ENCODE measurements around the gene ST7. TPM values are rescaled to one million over a fixed set of nuclear protein-coding genes. Genes with fewer than 3 reads are reported as not detected.

The ST7 gene
- total and polyA plus RNA-seq, 2 of the 13 experiments (the other 11 are each of a cell fraction or from before 2014, with no cell fraction given): 17.3 to 23.5 TPM

GRCh38 chr7:116948934-116949333 lies 4.4 kb upstream of the ST7 start:
- Histone ChIP-seq H3K4me1 (ENCODE audit: insufficient read depth, low read length) (peaks cover 13% of the 10 kb centered on the region), H3K27me3 (ENCODE audit: control insufficient read depth in 1 of 2, insufficient read depth in 2 of 2, low read length in 2 of 2) (no peaks in the 10 kb centered on the region), H3K27ac (ENCODE audit: extremely low read length, insufficient read depth, low read length) (no peak overlapping the region), H2AFZ (ENCODE audit: low read length) (no peak overlapping the region), H3K4me3 (replicated peaks in 1 of 3; ENCODE audit: insufficient read depth in 1 of 3, low read depth in 2 of 3, low read length in 3 of 3) (no peak overlapping the region), H3K79me2 (ENCODE audit: insufficient read depth, low read length) (no peaks in the 10 kb centered on the region), H3K36me3 (replicated peaks in 1 of 2; ENCODE audit: control insufficient read depth in 1 of 2, insufficient read depth in 2 of 2, low read length in 2 of 2) (no peaks in the 10 kb centered on the region), H4K20me1 (ENCODE audit: insufficient read depth, low read length) (no peaks in the 10 kb centered on the region), H3K9ac (ENCODE audit: insufficient read depth, low read depth, low read length) (no peak overlapping the region), H3K4me2 (ENCODE audit: low read depth, low read length) (no peak overlapping the region), H3K9me3 (ENCODE audit: low read length) (no peaks in the 10 kb centered on the region)
- in situ Hi-C loops (cut with HindIII; ENCODE audit: extremely low pct_ligation_motif_present, low pct_unique_long_range_greater_than_20kb) (no loop called here), intact Hi-C loops (cut with micrococcal nuclease; ENCODE audit: unreplicated experiment) (no loop called here)
- WGBS (ENCODE audit: low lambda C conversion rate): 3% methylated on average over 3 of the region's 3 CpGs
- ATAC-seq (no peak), DNase-seq (ENCODE audit: low spot score) (no peak), FAIRE-seq (no peak)
- BruUV-seq (replicated peaks): no TSS peak
- TF ChIP-seq ZNF629 (CRISPR knock-in tag; conservative IDR thresholded peaks at IDR 0.05): 0 out of 2 replicates have a peak, but pooled peaks have one; percentile 38
- no peak for TF ChIP-seq ZNF264 (CRISPR knock-in tag; IDR thresholded peaks at IDR 0.05)
- no peak for TF ChIP-seq ZNF782 (CRISPR knock-in tag; IDR thresholded peaks at IDR 0.05; ENCODE audit: borderline replicate concordance)
- ChIA-PET POLR2A (no interaction called here), CTCF (ENCODE audit: low intra/inter-chr PET ratio, low total read pairs) (no interaction called here)

GRCh38 chr7:116949941-116950801 lies 3.1 kb upstream of the ST7 start:
- H3K4me1 ChIP-seq (ENCODE audit: insufficient read depth, low read length): peaks cover 17% of the 10 kb centered on the region
- TF ChIP-seq ZNF512 (CRISPR knock-in tag; IDR thresholded peaks at IDR 0.05) (peak; percentile 78; the same call in 1 of the 2 replicates), LCORL (IDR thresholded peaks at IDR 0.05) (no peak), LCORL (CRISPR knock-in tag; IDR thresholded peaks at IDR 0.05) (no peak)
- POLR2A ChIA-PET: no interaction called here
- peak overlapping the region; percentile 100; the same call in 1 of the 2 replicates for H3K4me2 ChIP-seq (ENCODE audit: low read depth, low read length)
- in situ Hi-C loops (cut with HindIII; ENCODE audit: extremely low pct_ligation_motif_present, low pct_unique_long_range_greater_than_20kb): no loop called here
- no peaks in the 10 kb centered on the region for H4K20me1 ChIP-seq (ENCODE audit: insufficient read depth, low read length)
- 80% methylated on average over 9 of the region's 9 CpGs for WGBS (ENCODE audit: low lambda C conversion rate)
- H2AFZ ChIP-seq (ENCODE audit: low read length): no peak overlapping the region
- ATAC-seq (no peak), FAIRE-seq (no peak), DNase-seq (ENCODE audit: low spot score) (no peak)
- no peak overlapping the region for H3K27ac ChIP-seq (ENCODE audit: extremely low read length, insufficient read depth, low read length)
- no peaks in the 10 kb centered on the region for H3K36me3 ChIP-seq (replicated peaks in 1 of 2; ENCODE audit: control insufficient read depth in 1 of 2, insufficient read depth in 2 of 2, low read length in 2 of 2)
- CTCF ChIA-PET (ENCODE audit: low intra/inter-chr PET ratio, low total read pairs): no interaction called here
- intact Hi-C loops (cut with micrococcal nuclease; ENCODE audit: unreplicated experiment): no loop called here
- no peak overlapping the region for H3K4me3 ChIP-seq (replicated peaks in 1 of 3; ENCODE audit: insufficient read depth in 1 of 3, low read depth in 2 of 3, low read length in 3 of 3)
- no peaks in the 10 kb centered on the region; a peak in 1 of 5 replicates for H3K27me3 ChIP-seq (ENCODE audit: control insufficient read depth in 1 of 2, insufficient read depth in 2 of 2, low read length in 2 of 2)
- no peak overlapping the region for H3K9ac ChIP-seq (ENCODE audit: insufficient read depth, low read depth, low read length)
- H3K79me2 ChIP-seq (ENCODE audit: insufficient read depth, low read length): peaks cover 10% of the 10 kb centered on the region
- H3K9me3 ChIP-seq (ENCODE audit: low read length): no peaks in the 10 kb centered on the region
- BruUV-seq (replicated peaks): no TSS peak
